ENCODE measurements around the gene GATAD2B. TPM values are rescaled to one million over a fixed set of nuclear protein-coding genes. Genes with fewer than 3 reads are reported as not detected.
"Not testable (repeated sequence)": the region's sequence is repeated elsewhere in the genome, so short reads cannot be mapped to it uniquely, and the experiment has no call there.

Gene GATAD2B
- total RNA-seq, 4 donors from 2014 or later = 20.1 to 28.8 (median 21.5) TPM

GRCh38 chr1:153921080-153921802 is 1.5 kb downstream of the GATAD2B start:
- no peaks in the 10 kb centered on the region for H3K36me3 ChIP-seq
- H3K4me1 ChIP-seq = peaks cover 17 to 32% of the 10 kb centered on the region in 2 donors
- H3K27me3 ChIP-seq = no peaks in the 10 kb centered on the region
- H3K9me3 ChIP-seq = no peaks in the 10 kb centered on the region
- DNase-seq = no peak
- intact Hi-C loops (cut with DNase I) = loop anchor here (5.0 kb wide), 1 partner anchor 99 kb away; no protein-coding TSS in a partner anchor
- WGBS, 2 donors = 30 to 36% methylated on average over 3 of the region's 3 CpGs
- H3K27ac ChIP-seq = peak overlapping the region in 1 of 3 donors; percentile 91
- H3K4me3 ChIP-seq (replicated peaks in 1 of 3) = peak overlapping the region in 2 of 3 donors; percentile 96
- TF ChIP-seq CTCF (IDR thresholded peaks at IDR 0.05) (no peak), POLR2A (IDR thresholded peaks at IDR 0.05) (no peak)

- 55 to 56% methylated on average over 4 of the region's 4 CpGs for WGBS, 2 donors
- Histone ChIP-seq H3K27ac (no peak overlapping the region), H3K9me3 (no peaks in the 10 kb centered on the region), H3K4me1 (peaks cover 17 to 32% of the 10 kb centered on the region in 2 donors), H3K36me3 (no peaks in the 10 kb centered on the region), H3K27me3 (no peaks in the 10 kb centered on the region), H3K4me3 (replicated peaks in 1 of 3) (no peak overlapping the region)
- TF ChIP-seq CTCF (IDR thresholded peaks at IDR 0.05) (peak in 2 of 6 experiments; percentile 10 to 35), POLR2A (IDR thresholded peaks at IDR 0.05) (no peak)
- intact Hi-C loops (cut with DNase I) = loop anchor here (5.0 kb wide), 1 partner anchor 98 kb away; no protein-coding TSS in a partner anchor
- peak in 1 of 2 donors; percentile 8 for DNase-seq
Measured at GRCh38 chr1:153919876-153920852, 2.6 kb downstream of the GATAD2B start.

GRCh38 chr1:153916297-153916696 is 6.5 kb downstream of the GATAD2B start:
- TF ChIP-seq CTCF (IDR thresholded peaks at IDR 0.05) = no peak
- TF ChIP-seq POLR2A (IDR thresholded peaks at IDR 0.05) = no peak
- no peak overlapping the region for H3K4me3 ChIP-seq (replicated peaks in 1 of 3)
- no peaks in the 10 kb centered on the region for H3K9me3 ChIP-seq
- H3K36me3 ChIP-seq = no peaks in the 10 kb centered on the region
- H3K27ac ChIP-seq = no peak overlapping the region
- H3K27me3 ChIP-seq = no peaks in the 10 kb centered on the region
- intact Hi-C loops (cut with DNase I) = no loop called here
- DNase-seq = no peak
- H3K4me1 ChIP-seq = peaks cover 8 to 24% of the 10 kb centered on the region in 2 donors
- WGBS, 2 donors = 83 to 96% methylated on average over 4 of the region's 4 CpGs

- intact Hi-C loops (cut with DNase I) = no loop called here
- Histone ChIP-seq H3K9me3 (no peaks in the 10 kb centered on the region), H3K27me3 (no peaks in the 10 kb centered on the region), H3K4me1 (no peaks in the 10 kb centered on the region), H3K4me3 (replicated peaks in 1 of 3) (no peak overlapping the region), H3K27ac (no peak overlapping the region), H3K36me3 (peaks cover 0 to 2% of the 10 kb centered on the region in 2 donors)
- 73 to 85% methylated on average over 2 of the region's 2 CpGs for WGBS, 2 donors
- DNase-seq = no peak
- TF ChIP-seq POLR2A (IDR thresholded peaks at IDR 0.05) (no peak), CTCF (IDR thresholded peaks at IDR 0.05) (no peak)
Measured at GRCh38 chr1:153912349-153912748, 10.4 kb downstream of the GATAD2B start.

GRCh38 chr1:153910560-153910959 is 12.2 kb downstream of the GATAD2B start:
- intact Hi-C loops (cut with DNase I); H3K27ac ChIP-seq; DNase-seq; H3K36me3 ChIP-seq; H3K4me3 ChIP-seq (replicated peaks in 1 of 3); H3K27me3 ChIP-seq; H3K4me1 ChIP-seq; H3K9me3 ChIP-seq: not testable (repeated sequence)
- 91 to 95% methylated on average over 6 of the region's 6 CpGs for WGBS, 2 donors

Data from thyroid gland (tissue), 4 donors.